Panc1 (cell line): ENCODE measurements around the gene CNDP1. TPM values are rescaled to one million over a fixed set of nuclear protein-coding genes. Genes with fewer than 3 reads are reported as not detected.

Source experiments
- ATAC-seq: fragments of 200-7000 bp; cut with Tn5 transposase; 2 replicates; pipeline ENCODE4 v1.9.1; 2020; ENCODE audit warnings: mild to moderate bottlenecking, moderate library complexity
- BruUV-seq: library from RNA; stranded (reverse); fragments of 400-500 nt; replicated peaks from 2 replicates; lab custom pipeline; 2021; lab: Mats Ljungman, UMichigan
- CTCF ChIA-PET: fragments of 300-600 bp; sonication (Branson Sonifier 250); formaldehyde crosslinking; loops from one replicate; lab custom pipeline; 2022; ENCODE audit warnings: antibody characterized with exemption; lab: Charles Lee
- POLR2A ChIA-PET: fragments of 300-600 bp; sonication (Branson Sonifier 250); formaldehyde crosslinking; loops from one replicate; lab custom pipeline; 2022; ENCODE audit warnings: antibody characterized with exemption; lab: Charles Lee
- DNase-seq: peaks from one replicate; pipeline ENCODE4 v3.0.0-alpha.2; 2010; ENCODE audit warnings: low read depth, low spot score
- H3K27ac ChIP-seq: 2 replicates; pipeline ENCODE4 v1.5.1; 2011; ENCODE audit warnings: mild to moderate bottlenecking, low read length, inconsistent platforms
- H3K27me3 ChIP-seq: fragments of 200-500 bp; sonication (Bioruptor generic); 2 replicates; pipeline ENCODE4 v1.6.0; 2014; ENCODE audit warnings: low read length, inconsistent platforms; ENCODE audit not compliant: control insufficient read depth, insufficient read depth
- H3K36me3 ChIP-seq: fragments of 200-500 bp; sonication (Bioruptor generic); 2 replicates; pipeline ENCODE4 v1.5.1; 2014; ENCODE audit warnings: inconsistent platforms, mild to moderate bottlenecking, low read length, moderate library complexity; ENCODE audit not compliant: control insufficient read depth, insufficient read depth
- H3K4me1 ChIP-seq: 2 replicates; pipeline ENCODE4 v1.5.1; 2011; ENCODE audit warnings: inconsistent platforms, mild to moderate bottlenecking, low read length, moderate library complexity; ENCODE audit not compliant: control insufficient read depth, insufficient read depth
- H3K4me3 ChIP-seq, 2 experiments: 2 replicates each; pipeline ENCODE4 v1.5.1; 2011 to 2012; ENCODE audit warnings: low read depth in 2 of 2, low read length in 2 of 2, mild to moderate bottlenecking in 2 of 2, inconsistent platforms in 1 of 2, moderate library complexity in 1 of 2
- H3K9me3 ChIP-seq: fragments of 200-500 bp; sonication (Bioruptor generic); 2 replicates; pipeline ENCODE4 v1.5.1; 2014; ENCODE audit warnings: low read depth, mild to moderate bottlenecking, inconsistent platforms, low read length, moderate library complexity; ENCODE audit not compliant: control insufficient read depth, insufficient read depth
- CTCF ChIP-seq: fragments of 450-650 bp; IDR thresholded peaks from 2 replicates; pipeline ENCODE4 v1.5.1; 2017; ENCODE audit warnings: mild to moderate bottlenecking
- POLR2AphosphoS5 ChIP-seq: IDR thresholded peaks from 2 replicates; pipeline ENCODE4 v1.6.1; 2012; ENCODE audit warnings: mild to moderate bottlenecking, low read depth, low read length, moderate library complexity
- REST ChIP-seq, 2 experiments: IDR thresholded peaks; 2 replicates each; pipeline ENCODE4 v1.6.1; 2011 to 2012; ENCODE audit warnings: low read depth in 2 of 2, control low read depth in 1 of 2, low read length in 1 of 2, mild to moderate bottlenecking in 1 of 2, moderate library complexity in 1 of 2; ENCODE audit not compliant: insufficient read depth in 1 of 2
- SIN3A ChIP-seq: IDR thresholded peaks from 2 replicates; pipeline ENCODE4 v1.6.1; 2012; ENCODE audit warnings: low read depth, mild to moderate bottlenecking, low read length, moderate library complexity, borderline replicate concordance; ENCODE audit not compliant: insufficient read depth
- TCF7L2 ChIP-seq: IDR thresholded peaks from 2 replicates; pipeline ENCODE4 v1.6.1; 2011; ENCODE audit warnings: mild to moderate bottlenecking, low read depth, low read length, inconsistent platforms
- in situ Hi-C: cut with HindIII; loops from 2 replicates; pipeline ENCODE4 v1.10.0; 2016; ENCODE audit warnings: low sequenced_read_pairs, low pct_unique_long_range_greater_than_20kb
- intact Hi-C: fragments of 100-400 bp; cut with micrococcal nuclease; formaldehyde crosslinking; loops from one replicate; pipeline ENCODE4 v1.10.0; 2022; ENCODE audit not compliant: unreplicated experiment
- total RNA-seq: library from RNA; stranded (reverse); gene quantifications from one replicate; pipeline ENCODE4 v1.2.1, GENCODE V29; 2021; ENCODE audit not compliant: unreplicated experiment

Gene CNDP1
- total RNA-seq, 1 experiment from 2014 or later: not detected

- in situ Hi-C loops (no loop called here), intact Hi-C loops (no loop called here)
- Histone ChIP-seq H3K27me3 (no peaks in the 10 kb centered on the region), H3K9me3 (no peaks in the 10 kb centered on the region), H3K4me3 (peak overlapping the region in 1 of 2 experiments; percentile 4; a peak in 1 of 4 replicates), H3K36me3 (no peaks in the 10 kb centered on the region), H3K4me1 (no peaks in the 10 kb centered on the region), H3K27ac (no peak overlapping the region)
- no peak for TF ChIP-seq SIN3A
- POLR2A ChIA-PET: no interaction called here
- no TSS peak for BruUV-seq
- ATAC-seq (peak; percentile 57), DNase-seq (no peak)
- CTCF ChIA-PET: no interaction called here
Measured at GRCh38 chr18:74546751-74547530, 12.6 kb downstream of the CNDP1 start.

GRCh38 chr18:74547860-74548259, 13.6 kb downstream of the CNDP1 start:
- Histone ChIP-seq H3K27ac (no peak overlapping the region), H3K27me3 (no peaks in the 10 kb centered on the region), H3K4me3 (no peak overlapping the region), H3K36me3 (no peaks in the 10 kb centered on the region), H3K4me1 (no peaks in the 10 kb centered on the region), H3K9me3 (no peaks in the 10 kb centered on the region)
- no peak for DNase-seq
- in situ Hi-C loops (no loop called here), intact Hi-C loops (no loop called here)
- no TSS peak for BruUV-seq
- TF ChIP-seq POLR2AphosphoS5 (no peak), CTCF (no peak), TCF7L2 (no peak), REST (IDR thresholded peaks at IDR 0.05; ENCODE audit: insufficient read depth in 1 of 2, low read depth in 2 of 2, low read length in 1 of 2) (no peak), SIN3A (no peak)
- ChIA-PET POLR2A (no interaction called here), CTCF (no interaction called here)
- no peak for ATAC-seq

GRCh38 chr18:74549591-74550104, 15.3 kb downstream of the CNDP1 start:
- no peaks in the 10 kb centered on the region for H3K36me3 ChIP-seq
- ATAC-seq: no peak
- H3K9me3 ChIP-seq: no peaks in the 10 kb centered on the region
- H3K27ac ChIP-seq: no peak overlapping the region
- no TSS peak for BruUV-seq
- no peak overlapping the region for H3K4me3 ChIP-seq
- in situ Hi-C loops: no loop called here
- H3K27me3 ChIP-seq: 0 out of 2 replicates have a peak, but pooled peaks cover 4% of the 10 kb centered on the region
- no peaks in the 10 kb centered on the region for H3K4me1 ChIP-seq
- TF ChIP-seq POLR2AphosphoS5 (no peak), TCF7L2 (no peak), SIN3A (no peak), REST (IDR thresholded peaks at IDR 0.05; ENCODE audit: insufficient read depth in 1 of 2, low read depth in 2 of 2, low read length in 1 of 2) (no peak), CTCF (no peak)
- intact Hi-C loops: loop anchor here (5.0 kb wide), 1 partner anchor 52 kb away; the partner anchor contains the start of gene CNDP2
- no peak for DNase-seq
- ChIA-PET CTCF (interaction anchor here (0.6 kb wide), 1 partner anchor 80 kb away, joined by 7 read pairs; no protein-coding TSS in a partner anchor), POLR2A (no interaction called here)
